Activated CD8-positive, alpha-beta memory T cell treated with anti-CD3 and anti-CD28 coated beads, Interleukin-2, amount 50 U/mL, for 48 hours (primary cell): ENCODE measurements around the gene FAM181A.

ENCODE experiments used
- DNase-seq: peaks from one replicate; pipeline ENCODE4 v3.0.0-alpha.2; 2020

The FAM181A gene

DNA sequence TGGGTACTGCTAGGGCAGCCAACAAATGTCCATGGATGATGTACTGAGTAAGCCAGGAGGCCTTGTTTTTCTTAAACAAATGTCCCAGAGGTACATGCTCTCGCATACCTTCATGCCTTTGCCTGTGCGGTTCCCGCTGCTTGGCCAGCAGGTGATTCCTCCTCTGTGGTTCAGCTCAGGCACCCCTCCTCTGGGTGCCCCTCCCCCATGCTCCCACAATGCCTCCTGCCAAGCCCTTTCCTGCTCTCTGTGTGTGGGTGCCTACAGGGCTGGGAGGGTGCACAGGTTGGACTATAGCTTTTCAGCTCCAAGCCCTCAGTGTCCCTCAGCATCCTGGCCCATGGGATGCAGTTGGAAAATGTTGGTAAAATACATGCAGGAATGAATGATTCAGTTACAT, 25.7 kb downstream of the FAM181A start:
- no peak for DNase-seq

DNA sequence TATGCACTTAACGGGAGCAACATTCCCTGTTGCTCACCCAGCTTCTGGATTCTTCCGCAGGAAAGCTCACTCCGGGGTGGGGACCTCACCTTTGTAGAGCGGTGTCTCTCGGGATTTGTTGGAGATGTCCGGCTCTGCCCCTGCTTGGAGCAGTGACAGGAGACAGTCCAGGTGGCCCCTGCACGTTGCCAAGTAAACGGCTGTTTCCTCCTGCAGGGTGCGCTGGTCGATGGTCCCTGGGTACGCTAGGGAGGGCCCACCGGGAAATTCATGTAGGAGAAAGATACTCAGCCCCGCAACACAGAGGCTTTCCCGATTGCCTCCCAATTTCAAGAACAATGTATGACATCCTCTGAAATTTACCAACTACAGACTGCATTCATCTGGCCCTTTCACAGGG, 26.1 kb downstream of the FAM181A start:
- DNase-seq, result no peak

DNA sequence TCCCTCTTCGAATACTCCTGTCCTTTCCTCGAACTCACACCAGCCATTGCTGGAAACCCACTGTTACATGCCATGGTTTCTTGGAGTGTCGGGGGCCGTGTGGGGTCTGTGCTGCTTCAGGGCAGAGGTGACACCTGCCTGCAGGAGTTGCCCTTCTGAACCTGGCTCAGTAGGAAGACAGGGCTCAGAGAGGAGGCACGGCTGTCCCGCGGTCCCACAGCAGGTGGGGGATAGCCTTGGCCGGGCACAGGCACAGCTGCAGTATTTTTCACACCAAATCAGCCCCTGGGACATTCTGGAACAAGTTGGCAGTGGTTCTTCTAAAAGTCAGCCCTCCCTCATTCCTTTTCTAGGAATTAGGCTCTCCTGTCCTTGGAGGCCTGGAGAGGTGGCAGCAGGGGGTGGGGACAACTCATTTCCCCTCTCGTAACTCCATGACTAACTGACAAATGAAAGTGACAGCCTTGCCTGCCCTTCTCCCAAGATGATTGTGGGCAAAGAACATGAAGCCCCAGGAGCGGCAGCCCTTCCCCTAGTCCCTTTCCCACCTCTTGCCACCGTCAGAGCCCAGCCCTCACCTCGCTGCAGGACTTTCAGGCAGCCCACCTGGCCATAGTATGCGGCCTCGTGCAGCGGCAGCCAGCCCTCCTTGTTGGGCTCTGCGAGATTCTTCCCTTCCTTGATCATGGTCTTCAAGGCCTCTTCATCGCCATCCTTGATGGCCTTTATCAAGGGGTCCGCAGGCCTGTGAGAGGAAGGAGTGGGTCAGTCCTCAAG, 26.8 kb downstream of the FAM181A start:
- no peak for DNase-seq

DNA sequence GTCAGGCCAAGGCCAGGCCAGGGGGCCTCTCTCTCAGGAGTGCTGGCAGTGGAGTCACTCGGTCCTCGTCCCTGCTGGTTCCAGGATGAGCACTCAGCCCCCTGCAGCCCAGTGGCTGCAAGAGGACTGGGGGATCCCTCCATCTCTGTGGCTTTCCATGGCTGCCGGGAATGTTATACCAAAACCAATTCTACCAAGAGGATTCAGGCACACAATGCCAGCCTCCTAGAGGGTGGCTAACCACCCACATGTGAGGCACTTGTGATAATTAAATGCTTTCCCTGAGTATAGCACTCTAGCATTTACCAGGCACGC, 27.3 kb downstream of the FAM181A start:
- DNase-seq, result no peak

DNA sequence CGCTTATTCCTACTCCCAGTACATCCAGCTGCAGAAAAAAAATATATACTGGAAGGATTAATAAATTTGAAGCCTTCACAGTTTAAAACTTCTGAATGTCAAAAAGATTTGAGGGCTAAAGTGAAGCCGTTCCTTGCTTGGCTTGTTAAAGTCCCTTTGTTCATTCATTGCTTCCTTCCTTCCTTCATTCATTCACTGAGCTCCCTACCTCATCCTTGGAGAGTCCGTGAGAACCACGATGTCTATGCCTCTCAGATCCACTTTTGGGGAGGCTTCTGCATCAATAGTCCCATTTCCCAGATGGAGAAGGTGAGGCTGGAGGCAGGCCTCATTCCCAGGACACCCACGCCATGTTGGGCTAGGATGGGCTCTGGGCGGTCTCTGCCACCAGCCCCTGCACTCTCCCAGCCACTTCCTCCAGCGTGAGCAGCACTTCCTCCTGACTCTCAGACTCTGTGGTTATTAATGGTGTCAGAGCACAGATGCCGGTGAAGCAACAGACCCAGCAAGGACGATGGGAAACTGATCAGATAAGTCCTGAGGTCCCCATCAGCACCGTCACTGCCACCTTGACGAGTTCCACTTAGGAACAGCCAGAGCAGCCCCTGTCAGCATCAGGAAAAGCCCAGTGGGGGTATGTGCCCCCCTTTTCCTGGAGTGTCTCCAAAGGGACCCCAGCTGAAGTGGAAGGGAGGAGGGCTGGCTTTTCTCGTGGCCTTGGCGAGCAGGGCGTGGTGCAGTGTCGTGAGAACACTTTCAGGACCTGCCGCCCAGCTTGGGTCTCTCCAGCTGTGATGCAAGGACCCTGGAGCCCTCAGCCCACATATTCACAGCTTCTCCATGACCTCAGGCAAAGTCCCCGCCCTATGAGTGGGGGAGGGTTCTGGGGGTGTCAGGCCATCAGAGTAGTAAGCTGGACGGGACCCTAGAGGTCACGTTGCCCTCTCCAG, 28.0 kb downstream of the FAM181A start:
- DNase-seq, result peak; percentile 77

DNA sequence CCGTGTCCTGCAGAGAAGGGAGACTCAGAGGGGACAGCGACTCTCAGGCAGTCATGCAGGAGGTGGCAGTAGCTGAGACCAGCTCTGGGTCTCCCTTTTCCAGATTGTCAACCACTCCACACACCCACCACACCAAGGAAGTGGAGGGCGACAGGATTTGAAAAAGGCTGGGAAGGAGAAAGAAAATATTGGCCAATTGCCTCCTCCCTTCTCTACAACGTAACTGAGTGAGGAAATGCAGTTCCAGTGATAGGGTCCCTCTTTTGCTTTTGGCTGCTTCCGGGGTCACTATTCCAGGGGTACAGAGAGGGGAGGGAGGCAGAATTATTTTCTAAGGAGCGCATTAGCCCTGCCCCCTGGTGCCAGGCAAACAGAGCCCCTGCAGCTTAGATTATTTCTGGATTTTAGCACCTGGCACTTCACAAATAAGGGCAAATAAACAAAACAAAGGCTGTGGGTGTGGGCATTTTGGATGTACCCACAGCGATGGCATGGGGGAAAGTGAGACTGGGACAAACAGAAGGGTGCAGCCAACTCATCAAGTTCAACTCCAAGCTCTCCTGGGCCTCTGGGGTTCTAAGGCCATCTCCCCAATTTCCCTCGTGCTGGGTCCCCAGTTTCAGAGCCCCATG, 28.8 kb downstream of the FAM181A start:
- DNase-seq, result no peak

DNA sequence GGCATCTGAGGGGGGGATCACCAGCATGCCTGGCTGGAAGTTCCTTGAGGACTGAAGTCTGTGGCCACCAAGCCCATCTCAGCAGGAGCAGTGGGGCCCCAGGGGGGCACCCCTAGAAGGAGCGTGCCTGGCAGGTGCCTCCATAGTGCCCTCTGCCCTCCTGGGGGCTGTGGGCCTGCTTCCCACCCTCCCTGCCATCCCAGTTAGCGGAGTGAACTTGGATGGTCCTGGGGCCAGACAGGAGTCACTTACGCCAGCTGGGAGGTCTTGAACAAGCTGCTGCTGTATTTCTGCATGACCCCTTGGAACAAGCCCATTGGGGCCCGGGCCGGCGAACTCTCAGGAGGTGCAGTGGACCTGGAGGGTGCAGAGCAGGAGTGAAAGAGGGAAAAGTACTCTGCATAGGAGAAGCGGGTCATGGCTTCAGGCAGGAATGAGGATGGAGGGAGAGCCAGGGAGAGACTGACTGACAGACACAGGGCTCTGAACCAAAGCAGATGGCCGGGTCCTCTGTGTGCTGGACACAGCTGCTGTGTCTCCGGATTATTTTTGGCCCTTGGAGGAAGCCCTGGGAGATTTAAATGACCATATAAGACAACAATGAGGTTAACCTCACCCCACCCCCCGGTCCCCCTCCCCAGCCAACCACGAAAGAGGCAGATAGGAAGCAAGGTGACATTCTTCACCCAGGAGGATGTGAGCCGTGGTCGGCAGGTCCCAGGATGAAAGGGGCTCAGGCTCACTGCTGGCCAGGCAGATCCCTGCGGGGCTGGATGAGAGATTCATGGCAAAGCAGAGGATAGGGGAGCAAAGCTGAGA, 29.6 kb downstream of the FAM181A start:
- peak; percentile 70 for DNase-seq

DNA sequence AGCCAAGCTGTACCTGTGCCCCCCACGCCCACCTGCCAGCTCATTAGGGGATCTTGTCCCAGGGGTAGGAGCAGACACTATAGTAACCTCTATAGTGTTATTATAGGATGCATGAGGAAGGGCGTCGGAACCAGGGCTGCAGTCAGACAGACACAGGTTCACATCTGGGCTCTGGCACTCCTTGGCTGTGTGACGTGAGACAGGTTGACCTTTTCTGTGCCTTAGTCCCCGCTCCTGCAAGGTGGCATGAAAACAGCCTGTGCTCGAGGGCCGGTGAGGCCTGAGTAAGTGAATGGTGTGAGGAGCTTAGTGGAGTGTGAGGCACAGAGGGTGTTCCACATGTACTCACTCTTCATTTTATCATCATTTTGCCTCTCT, 30.2 kb downstream of the FAM181A start:
- DNase-seq, result no peak

DNA sequence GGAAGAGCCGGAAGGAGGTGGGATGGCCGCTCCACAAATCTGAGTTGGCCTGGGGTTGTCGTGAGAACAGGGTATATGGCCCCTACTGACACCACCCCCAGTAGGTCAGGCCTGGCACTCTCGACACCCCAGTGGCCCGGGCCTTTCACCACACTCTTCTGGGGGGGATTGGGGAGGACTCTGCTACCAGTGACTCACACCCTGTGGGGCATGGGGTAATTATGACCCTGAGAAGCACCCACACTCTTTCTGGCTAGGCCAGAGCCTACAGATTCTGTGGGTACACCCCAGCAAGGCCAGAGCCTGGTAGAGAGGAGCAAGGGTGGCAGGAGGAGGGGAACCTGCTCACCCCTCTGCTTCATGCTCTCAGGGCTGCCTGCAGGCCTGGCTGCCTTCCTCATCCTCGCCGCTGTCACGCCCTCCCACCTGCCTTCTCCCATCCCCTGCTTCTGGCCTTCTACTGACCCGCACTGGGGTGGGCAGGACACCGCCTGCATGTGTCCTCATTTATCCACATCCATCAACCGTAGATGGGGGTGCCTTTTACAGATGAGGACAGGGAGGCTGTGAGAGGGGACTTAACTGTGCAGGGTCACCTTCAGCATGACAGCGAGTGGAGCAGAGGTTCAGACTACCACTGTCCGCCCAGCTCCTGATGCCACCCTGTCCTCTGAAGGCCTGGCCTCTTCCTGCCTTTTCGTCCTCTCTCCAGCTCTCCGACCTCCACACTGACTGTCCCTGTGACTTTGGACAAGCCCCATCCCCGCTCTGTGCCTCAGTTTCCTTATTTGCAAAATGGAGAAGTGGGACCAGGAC, 30.8 kb downstream of the FAM181A start:
- peak; percentile 68 for DNase-seq

DNA sequence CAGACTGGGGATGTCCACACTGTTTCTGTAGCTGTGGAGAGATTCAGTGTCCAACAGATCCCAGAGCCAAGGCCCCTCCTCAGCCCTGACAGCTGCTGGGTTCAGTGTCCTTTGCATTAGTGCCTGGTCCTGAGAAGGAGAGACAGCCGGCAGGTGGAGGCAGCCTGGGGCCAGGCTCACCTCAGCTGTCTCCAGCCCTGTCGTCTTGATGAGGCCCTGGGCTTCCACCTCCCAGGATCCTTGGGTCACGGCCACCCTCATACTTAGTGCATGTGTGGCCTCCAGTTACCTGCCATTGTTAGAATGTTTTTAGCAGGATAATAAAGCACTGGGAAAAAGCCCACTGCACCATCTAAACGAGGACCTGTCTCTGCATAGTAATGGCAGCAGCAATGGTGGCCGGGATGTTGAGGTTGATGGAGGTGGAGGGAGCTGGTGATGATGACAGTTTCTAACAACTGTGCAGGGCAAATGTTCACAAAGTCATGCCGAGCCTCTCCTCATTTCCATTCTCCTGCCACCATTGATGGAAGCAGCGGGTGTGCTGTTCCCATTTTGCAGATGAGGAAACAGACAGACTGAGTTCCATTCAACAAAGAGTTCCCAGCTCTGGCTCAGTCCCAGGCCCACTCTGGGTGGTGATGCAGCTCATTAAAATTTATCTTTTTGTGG, 31.6 kb downstream of the FAM181A start:
- no peak for DNase-seq

DNA sequence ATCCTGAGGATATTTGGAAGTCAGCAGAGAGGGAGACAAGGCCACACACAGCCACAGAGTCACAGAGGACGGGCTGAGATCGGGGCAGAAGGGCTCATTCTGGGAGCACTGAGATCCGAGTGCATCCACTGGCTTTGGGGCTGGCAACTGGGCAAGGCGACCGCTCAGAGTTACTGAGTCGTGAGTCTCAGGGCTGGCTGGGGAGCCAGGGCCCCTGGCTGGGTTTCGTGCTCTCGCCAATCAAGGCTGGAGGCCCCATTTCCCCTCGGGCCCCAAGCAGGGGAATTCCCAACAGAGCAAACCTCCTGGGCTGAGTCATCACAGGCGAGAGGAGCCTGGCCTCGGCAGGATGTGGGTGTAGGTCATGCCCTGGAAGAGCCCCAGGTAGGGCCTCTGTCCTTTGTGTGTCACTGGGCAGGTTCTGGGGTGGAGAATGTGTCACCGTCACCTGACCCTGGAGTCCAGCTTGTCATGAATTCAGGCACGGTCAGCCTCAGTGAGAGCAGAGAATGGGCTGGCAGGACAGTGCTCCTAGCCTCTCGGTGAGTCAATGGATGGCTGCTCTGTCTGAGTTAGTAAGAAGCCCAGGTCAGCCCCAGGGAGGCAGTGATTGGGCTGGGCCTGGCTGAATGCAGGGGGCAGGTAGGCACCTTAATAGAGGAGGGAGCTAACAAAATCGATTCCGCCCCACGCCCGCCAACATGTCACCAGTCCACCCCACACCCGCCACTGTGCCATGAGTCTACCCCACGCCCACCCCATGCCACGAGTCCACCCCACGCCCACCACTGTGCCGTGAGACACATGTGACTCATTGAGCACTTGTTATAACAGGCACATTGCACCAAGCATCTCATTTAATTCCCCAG, 32.3 kb downstream of the FAM181A start:
- peak; percentile 93 for DNase-seq

DNA sequence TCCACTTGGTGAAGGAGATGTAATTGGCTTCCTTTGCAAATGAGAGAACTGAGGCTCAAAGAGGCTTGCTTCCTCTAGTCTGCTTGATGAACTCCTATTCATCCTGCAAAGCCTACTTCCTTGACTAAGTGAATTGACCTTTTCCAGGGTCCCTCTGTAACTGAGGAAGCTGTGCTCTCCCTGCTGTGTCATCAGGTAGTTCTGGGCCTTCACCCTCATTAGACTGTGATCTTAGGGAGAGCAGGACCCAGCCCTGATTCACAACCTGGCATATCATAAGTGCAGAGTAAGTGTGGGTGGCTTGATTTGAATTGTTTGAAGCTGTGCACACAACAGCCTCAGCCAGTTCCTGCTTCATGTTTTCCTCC, 32.9 kb downstream of the FAM181A start:
- DNase-seq, result peak; percentile 69

DNA sequence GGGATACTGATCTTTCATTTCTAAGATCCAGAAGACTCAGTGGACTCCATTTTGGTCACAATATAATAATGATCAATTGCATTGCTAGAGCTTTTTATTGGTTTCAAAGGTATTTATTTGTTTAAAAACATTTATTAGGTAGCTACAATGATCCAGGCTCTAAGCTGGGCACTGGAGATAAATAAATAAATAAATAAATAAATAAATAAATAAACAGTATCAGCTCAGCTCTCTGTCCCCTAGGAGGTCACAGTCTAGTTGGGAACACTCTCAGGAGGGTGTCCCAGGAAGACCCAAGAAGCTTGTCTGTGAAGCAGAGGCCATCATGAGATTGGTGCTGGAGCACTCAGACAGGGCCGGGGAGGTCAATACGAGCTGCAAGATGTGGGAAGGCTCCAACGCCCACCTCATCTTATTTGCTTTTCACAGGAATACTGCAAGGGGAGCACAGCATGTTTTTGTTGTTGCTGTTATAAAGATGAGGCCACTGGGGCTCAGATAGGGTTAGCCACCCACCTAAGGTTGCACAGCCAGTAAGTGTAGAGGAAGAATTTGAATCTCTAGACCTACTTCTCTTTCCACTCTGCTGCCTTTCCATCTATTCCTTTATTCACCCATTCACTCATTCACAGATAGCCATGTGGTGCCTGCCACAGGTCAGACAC, 33.8 kb downstream of the FAM181A start:
- DNase-seq, result no peak

DNA sequence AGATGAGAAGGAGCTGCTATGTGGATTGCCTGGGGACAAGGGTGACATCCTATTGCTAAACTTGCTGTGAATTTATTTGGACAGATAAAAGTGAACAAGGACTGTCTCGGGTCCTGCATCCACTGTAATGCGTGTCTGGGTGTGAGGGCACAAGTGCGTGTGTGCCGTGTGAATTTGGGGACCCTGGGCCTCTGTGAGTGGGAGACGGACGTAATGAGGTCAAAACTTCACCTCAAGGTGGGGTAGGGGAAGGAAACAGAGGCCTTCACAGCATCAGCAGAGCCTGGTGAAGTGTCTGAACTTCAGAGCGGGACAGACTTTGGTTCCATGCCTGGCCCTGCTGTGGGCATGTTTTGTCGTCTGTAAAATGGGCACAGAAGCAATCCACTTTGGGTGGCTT, 34.5 kb downstream of the FAM181A start:
- DNase-seq, result no peak

DNA sequence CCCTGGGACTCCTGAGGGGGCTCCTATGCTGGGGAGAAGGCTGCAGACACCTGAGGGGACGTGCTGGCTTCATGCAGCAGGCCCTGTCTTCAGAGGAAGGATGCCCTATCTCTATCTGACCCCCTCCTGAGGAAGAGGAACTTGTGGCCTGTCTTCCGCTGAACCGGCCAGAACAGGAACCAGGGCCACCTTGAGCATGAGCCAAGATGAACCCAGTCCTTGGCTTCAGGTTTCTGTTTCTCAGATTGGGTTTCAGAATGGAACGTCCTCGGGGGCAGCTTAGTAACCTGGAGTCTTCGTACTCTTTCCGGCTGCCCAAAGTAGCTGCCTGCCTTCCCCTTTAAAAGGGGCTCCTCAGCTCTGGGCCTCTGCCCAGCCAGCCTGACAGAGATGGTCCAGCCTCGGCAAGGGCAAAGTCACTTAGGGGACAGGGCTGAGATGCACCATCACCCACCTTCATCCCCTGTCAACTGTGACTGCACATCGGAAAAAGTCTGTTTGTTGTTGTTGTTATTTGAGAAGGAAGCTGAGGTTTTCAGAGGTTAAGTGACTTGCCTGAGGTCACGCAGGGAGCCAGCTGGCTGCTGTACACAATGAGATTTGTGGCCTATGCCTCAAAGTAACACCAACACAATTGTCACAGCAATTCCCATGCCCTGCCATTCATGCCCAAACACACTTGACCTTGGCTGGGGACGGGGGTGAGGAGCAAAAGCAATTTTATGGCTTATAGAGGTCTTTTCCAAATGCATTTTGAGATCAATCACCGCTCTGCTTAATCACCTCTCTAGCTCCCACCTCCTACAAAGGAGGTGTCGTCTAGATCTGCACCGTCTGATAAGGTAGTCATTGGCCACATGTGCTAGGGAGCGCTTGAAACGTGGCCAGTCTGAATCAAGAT, 35.8 kb downstream of the FAM181A start:
- peak; percentile 79 for DNase-seq

DNA sequence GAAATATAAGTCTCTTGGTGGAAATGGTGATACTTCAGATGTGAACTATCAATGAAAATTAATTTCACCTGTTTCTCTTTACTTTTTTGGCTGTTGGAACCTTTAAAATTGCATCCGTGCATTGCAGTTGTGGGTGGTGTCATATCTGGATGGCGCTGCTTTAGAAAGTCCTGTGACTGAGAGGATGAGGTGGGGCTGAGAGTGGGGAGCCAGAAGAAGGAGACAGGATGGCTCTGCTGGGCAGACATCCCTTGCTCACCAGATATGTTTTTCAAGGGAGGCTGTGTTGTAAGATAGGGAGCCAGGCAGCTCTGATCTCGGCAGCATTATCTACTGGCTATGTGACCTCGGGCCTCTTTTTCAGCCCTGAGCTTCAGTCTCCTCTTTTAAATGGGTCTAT, 36.5 kb downstream of the FAM181A start:
- DNase-seq, result no peak

DNA sequence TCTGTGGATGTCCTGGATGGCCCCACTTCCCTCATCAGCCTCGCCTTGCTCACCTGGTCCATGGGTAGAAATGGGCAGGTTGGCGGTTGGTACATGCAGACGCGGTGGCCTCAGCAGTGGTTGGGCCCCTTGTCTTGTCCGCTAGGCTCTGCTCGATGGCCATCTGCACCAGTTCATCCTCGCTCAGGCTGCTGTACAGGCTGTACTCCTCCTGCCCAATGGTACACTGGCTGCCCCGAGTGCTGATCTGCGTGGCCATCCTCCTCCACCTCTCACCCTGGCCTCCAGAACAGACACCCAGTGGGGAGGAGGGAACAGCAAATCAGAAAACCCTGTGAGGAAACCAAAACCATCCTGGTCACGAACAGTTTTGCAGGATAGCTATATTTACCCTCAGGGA, 37.1 kb downstream of the FAM181A start:
- DNase-seq, result no peak

DNA sequence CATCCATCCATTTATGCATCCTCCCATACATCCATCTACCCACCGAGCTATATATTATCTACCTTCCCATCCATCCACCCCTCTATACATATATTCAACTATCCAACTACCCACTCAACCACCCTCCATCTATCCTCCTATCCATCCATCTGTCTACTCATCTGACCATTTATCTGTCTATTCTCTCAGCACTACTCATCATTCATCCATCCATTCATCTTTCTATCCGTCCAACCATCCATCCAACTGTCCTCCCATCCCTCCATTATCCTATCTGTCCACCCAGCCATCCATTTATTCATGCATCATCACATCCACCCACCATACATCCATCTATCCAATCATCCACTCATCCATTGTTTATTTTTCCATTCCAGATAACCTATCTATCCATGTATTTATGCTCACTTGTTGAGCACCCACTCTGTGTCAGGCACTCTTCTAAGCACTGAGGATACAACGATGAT, 37.7 kb downstream of the FAM181A start:
- DNase-seq, result no peak
